OCI-LY3 (cell line): Measurements from ENCODE around the gene FBXW4.

Source experiments
- EZH2phosphoT487 ChIP-seq: fragments of 200-600 bp; shearing (Covaris generic); IDR thresholded peaks from 2 replicates; pipeline ENCODE4 v1.6.1; 2018; ENCODE audit warnings: antibody characterized with exemption, mixed run types, low read depth
- TF ChIP-seq, protein P1 (sequence below): fragments of 200-600, 300-600 bp; sonication (generic); IDR thresholded peaks from 2 replicates; pipeline ENCODE4 v1.5.1; 2014; ENCODE audit warnings: antibody characterized with exemption, low read length, low read depth

DNA sequence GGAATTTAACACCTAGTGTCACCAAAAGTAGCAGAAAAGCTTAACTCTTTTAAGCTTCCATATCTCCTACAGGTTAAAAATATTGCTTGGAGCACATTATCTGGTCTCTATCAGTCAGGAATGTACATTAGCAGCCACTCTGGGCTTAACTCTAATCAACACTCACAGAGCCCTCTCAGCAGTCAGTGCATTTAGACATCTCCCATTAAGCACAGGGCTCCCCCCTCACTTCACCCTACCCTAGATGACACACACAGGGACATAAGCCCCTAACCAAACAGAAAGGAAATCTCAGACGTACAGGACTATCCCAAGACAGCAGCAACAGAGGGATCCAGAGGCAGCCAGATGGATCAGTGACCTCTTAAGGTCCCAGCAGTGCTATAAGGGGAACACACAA is 26.4 kb downstream of the FBXW4 start:
- TF ChIP-seq, protein P1, sequence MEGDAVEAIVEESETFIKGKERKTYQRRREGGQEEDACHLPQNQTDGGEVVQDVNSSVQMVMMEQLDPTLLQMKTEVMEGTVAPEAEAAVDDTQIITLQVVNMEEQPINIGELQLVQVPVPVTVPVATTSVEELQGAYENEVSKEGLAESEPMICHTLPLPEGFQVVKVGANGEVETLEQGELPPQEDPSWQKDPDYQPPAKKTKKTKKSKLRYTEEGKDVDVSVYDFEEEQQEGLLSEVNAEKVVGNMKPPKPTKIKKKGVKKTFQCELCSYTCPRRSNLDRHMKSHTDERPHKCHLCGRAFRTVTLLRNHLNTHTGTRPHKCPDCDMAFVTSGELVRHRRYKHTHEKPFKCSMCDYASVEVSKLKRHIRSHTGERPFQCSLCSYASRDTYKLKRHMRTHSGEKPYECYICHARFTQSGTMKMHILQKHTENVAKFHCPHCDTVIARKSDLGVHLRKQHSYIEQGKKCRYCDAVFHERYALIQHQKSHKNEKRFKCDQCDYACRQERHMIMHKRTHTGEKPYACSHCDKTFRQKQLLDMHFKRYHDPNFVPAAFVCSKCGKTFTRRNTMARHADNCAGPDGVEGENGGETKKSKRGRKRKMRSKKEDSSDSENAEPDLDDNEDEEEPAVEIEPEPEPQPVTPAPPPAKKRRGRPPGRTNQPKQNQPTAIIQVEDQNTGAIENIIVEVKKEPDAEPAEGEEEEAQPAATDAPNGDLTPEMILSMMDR = no peak
- TF ChIP-seq EZH2phosphoT487 = no peak
